Stimulated activated CD8-positive, alpha-beta memory T cell treated with anti-CD3 and anti-CD28 coated beads, Interleukin-12 subunit alpha, Interleukin-12 subunit beta, amount 100 ng/mL, for 24 hours (primary cell): Measurements from ENCODE around the gene CHID1.

Experiments used
- DNase-seq: peaks from one replicate; pipeline ENCODE4 v3.0.0-alpha.2; 2020; ENCODE audit errors: extremely low read depth

The CHID1 gene

GRCh38 chr11:933142-933851 lies 22.7 kb upstream of the CHID1 start:
- no peak for DNase-seq

GRCh38 chr11:932435-932834 lies 21.8 kb upstream of the CHID1 start:
- no peak for DNase-seq

GRCh38 chr11:931385-931784 lies 20.8 kb upstream of the CHID1 start:
- DNase-seq: no peak

- DNase-seq: no peak
Observed at GRCh38 chr11:929405-929804, 18.8 kb upstream of the CHID1 start.

GRCh38 chr11:928786-929185 lies 18.2 kb upstream of the CHID1 start:
- no peak for DNase-seq

- DNase-seq: no peak
Observed at GRCh38 chr11:927871-928270, 17.3 kb upstream of the CHID1 start.

GRCh38 chr11:926341-926916 lies 15.8 kb upstream of the CHID1 start:
- DNase-seq: no peak

GRCh38 chr11:925496-926301 lies 15.1 kb upstream of the CHID1 start, which contains the start of gene AP2A2:
TSS of gene AP2A2 (plus strand) at chr11:925870. CDS start at chr11:926022, 152 bp downstream.
- DNase-seq: peak; percentile 81

- DNase-seq: no peak
Observed at GRCh38 chr11:925158-925495, 14.5 kb upstream of the CHID1 start.

GRCh38 chr11:924406-925157 lies 14.0 kb upstream of the CHID1 start:
- no peak for DNase-seq

- no peak for DNase-seq
Observed at GRCh38 chr11:923691-924405, 13.2 kb upstream of the CHID1 start.

- no peak for DNase-seq
Observed at GRCh38 chr11:921921-922678, 11.5 kb upstream of the CHID1 start.

GRCh38 chr11:917426-917825 lies 6.8 kb upstream of the CHID1 start:
- no peak for DNase-seq

- no peak for DNase-seq
Observed at GRCh38 chr11:914747-915501, 4.3 kb upstream of the CHID1 start.

GRCh38 chr11:914204-914603 lies 3.6 kb upstream of the CHID1 start:
- DNase-seq: no peak

- no peak for DNase-seq
Observed at GRCh38 chr11:913043-913442, 2.4 kb upstream of the CHID1 start.

GRCh38 chr11:912266-912665 lies 1.7 kb upstream of the CHID1 start:
- no peak for DNase-seq

- no peak for DNase-seq
Observed at GRCh38 chr11:911890-912219, 1.2 kb upstream of the CHID1 start.

GRCh38 chr11:911031-911889 lies 650 bp upstream of the CHID1 start:
- no peak for DNase-seq
